GM19467 (cell line): Measurements from ENCODE around the gene MALL.
"Not testable (repeated sequence)": the region's sequence is repeated elsewhere in the genome, so short reads cannot be mapped to it uniquely, and the experiment has no call there.

Experiments used
- ATAC-seq: cut with Tn5 transposase; IDR thresholded peaks from one replicate; pipeline ENCODE4 v1.9.1; 2021; ENCODE audit warnings: mild to moderate bottlenecking, moderate library complexity; ENCODE audit not compliant: unreplicated experiment

MALL gene

GRCh38 chr2:110115291-110116032 is at the start of gene MALL:
TSS of gene MALL (minus strand) at chr2:110115822. CDS start at chr2:110115792, 30 bp downstream.
- no peak for ATAC-seq

- ATAC-seq: peak; percentile 80
Observed at GRCh38 chr2:110157153-110157793, 41.7 kb upstream of the MALL start.

GRCh38 chr2:110154828-110155227 is 39.2 kb upstream of the MALL start:
- ATAC-seq: not testable (repeated sequence)

GRCh38 chr2:110154188-110154587 is 38.6 kb upstream of the MALL start:
- ATAC-seq: not testable (repeated sequence)

GRCh38 chr2:110153416-110153815 is 37.8 kb upstream of the MALL start:
- no peak for ATAC-seq

- ATAC-seq: no peak
Observed at GRCh38 chr2:110152943-110153342, 37.3 kb upstream of the MALL start.

- no peak for ATAC-seq
Observed at GRCh38 chr2:110149330-110150220, 34.0 kb upstream of the MALL start.

GRCh38 chr2:110146945-110147332 is 31.3 kb upstream of the MALL start:
- ATAC-seq: no peak

- ATAC-seq: no peak
Observed at GRCh38 chr2:110146183-110146944, 30.7 kb upstream of the MALL start.

- ATAC-seq: no peak
Observed at GRCh38 chr2:110143982-110144381, 28.4 kb upstream of the MALL start.

GRCh38 chr2:110140401-110140800 is 24.8 kb upstream of the MALL start:
- no peak for ATAC-seq

GRCh38 chr2:110134025-110134424 is 18.4 kb upstream of the MALL start:
- ATAC-seq: no peak

GRCh38 chr2:110131166-110131565 is 15.5 kb upstream of the MALL start:
- no peak for ATAC-seq

- ATAC-seq: no peak
Observed at GRCh38 chr2:110130757-110131156, 15.1 kb upstream of the MALL start.

- ATAC-seq: no peak
Observed at GRCh38 chr2:110126906-110127305, 11.3 kb upstream of the MALL start.

- ATAC-seq: no peak
Observed at GRCh38 chr2:110126086-110126773, 10.6 kb upstream of the MALL start.

- ATAC-seq: no peak
Observed at GRCh38 chr2:110124939-110125691, 9.5 kb upstream of the MALL start.

- no peak for ATAC-seq
Observed at GRCh38 chr2:110124038-110124825, 8.6 kb upstream of the MALL start.

- ATAC-seq: no peak
Observed at GRCh38 chr2:110121592-110121991, 6.0 kb upstream of the MALL start.
